H9 (cell line): ENCODE results near the gene BCL6B. TPM values are rescaled to one million over a fixed set of nuclear protein-coding genes. Genes with fewer than 3 reads are reported as not detected.

Experiments used
- DNase-seq: peaks from one replicate; pipeline ENCODE4 v3.0.0-alpha.2; 2017
- H2AFZ ChIP-seq: one replicate; pipeline ENCODE4 v1.6.1; 2013; ENCODE audit warnings: mild to moderate bottlenecking, low read length, control low read depth, moderate library complexity
- H2AK5ac ChIP-seq: 2 replicates; pipeline ENCODE4 v1.6.1; 2013; ENCODE audit warnings: low read length, control low read depth, mixed read lengths; ENCODE audit not compliant: insufficient read length
- H2BK120ac ChIP-seq: one replicate; pipeline ENCODE4 v1.6.1; 2013; ENCODE audit warnings: low read depth, mild to moderate bottlenecking, low read length, control low read depth, inconsistent platforms; ENCODE audit not compliant: poor library complexity, severe bottlenecking
- H2BK12ac ChIP-seq: 2 replicates; pipeline ENCODE4 v1.6.1; 2013; ENCODE audit warnings: low read length, control low read depth, mixed read lengths, low read depth; ENCODE audit not compliant: insufficient read length
- H2BK15ac ChIP-seq: 2 replicates; pipeline ENCODE4 v1.6.1; 2013; ENCODE audit warnings: low read depth, low read length, control low read depth
- H2BK20ac ChIP-seq: one replicate; pipeline ENCODE4 v1.6.1; 2013; ENCODE audit warnings: low read depth, mild to moderate bottlenecking, low read length, control low read depth, inconsistent platforms; ENCODE audit not compliant: poor library complexity, severe bottlenecking
- H2BK5ac ChIP-seq: 2 replicates; pipeline ENCODE4 v1.6.1; 2013; ENCODE audit warnings: low read length, control low read depth, mixed read lengths; ENCODE audit not compliant: insufficient read length
- H3K14ac ChIP-seq: 2 replicates; pipeline ENCODE4 v1.6.1; 2013; ENCODE audit warnings: low read length, control low read depth; ENCODE audit not compliant: insufficient read depth
- H3K18ac ChIP-seq: 2 replicates; pipeline ENCODE4 v1.6.1; 2013; ENCODE audit warnings: low read depth, mild to moderate bottlenecking, mixed read lengths, low read length, control low read depth; ENCODE audit not compliant: insufficient read length
- H3K23ac ChIP-seq: 2 replicates; pipeline ENCODE4 v1.6.1; 2013; ENCODE audit warnings: low read length, control low read depth, mixed read lengths, low read depth; ENCODE audit not compliant: insufficient read length
- H3K23me2 ChIP-seq: 2 replicates; pipeline ENCODE4 v1.6.1; 2013; ENCODE audit warnings: low read depth, mild to moderate bottlenecking, mixed read lengths, low read length, control low read depth; ENCODE audit not compliant: insufficient read length, poor library complexity, severe bottlenecking
- H3K27ac ChIP-seq: 2 replicates; pipeline ENCODE4 v1.5.1; 2013; ENCODE audit warnings: low read length, control low read depth, mixed read lengths, low read depth; ENCODE audit not compliant: insufficient read length
- H3K27me3 ChIP-seq: 2 replicates; pipeline ENCODE4 v1.6.1; 2013; ENCODE audit warnings: low read length, control low read depth, inconsistent platforms; ENCODE audit not compliant: insufficient read depth
- H3K4ac ChIP-seq: 2 replicates; pipeline ENCODE4 v1.6.1; 2013; ENCODE audit warnings: low read depth, mild to moderate bottlenecking, control low read depth, inconsistent platforms, low read length, moderate library complexity
- H3K4me1 ChIP-seq: 2 replicates; pipeline ENCODE4 v1.6.1; 2013; ENCODE audit warnings: low read length, control low read depth, inconsistent platforms; ENCODE audit not compliant: insufficient read depth
- H3K4me2 ChIP-seq: 2 replicates; pipeline ENCODE4 v1.6.1; 2013; ENCODE audit warnings: low read length, control low read depth, mixed read lengths; ENCODE audit not compliant: insufficient read length, insufficient read depth
- H3K56ac ChIP-seq: 2 replicates; pipeline ENCODE4 v1.6.1; 2013; ENCODE audit warnings: low read depth, mild to moderate bottlenecking, mixed read lengths, low read length, control low read depth; ENCODE audit not compliant: insufficient read length
- H3K79me1 ChIP-seq: 2 replicates; pipeline ENCODE4 v1.6.1; 2013; ENCODE audit warnings: low read depth, mild to moderate bottlenecking, moderate library complexity, low read length, control low read depth, inconsistent platforms; ENCODE audit not compliant: insufficient read depth, poor library complexity, severe bottlenecking
- H3K79me2 ChIP-seq: 2 replicates; pipeline ENCODE4 v1.6.1; 2013; ENCODE audit warnings: low read length, control low read depth, inconsistent platforms; ENCODE audit not compliant: insufficient read depth
- H3K9ac ChIP-seq: 2 replicates; pipeline ENCODE4 v1.6.1; 2013; ENCODE audit warnings: low read length, control low read depth, mixed read lengths; ENCODE audit not compliant: insufficient read length; ENCODE audit errors: extremely low read depth
- H3K9me3 ChIP-seq: one replicate; pipeline ENCODE4 v1.6.1; 2013; ENCODE audit warnings: low read depth, low read length, inconsistent platforms; ENCODE audit not compliant: control insufficient read depth
- H3T11ph ChIP-seq: one replicate; pipeline ENCODE4 v1.6.1; 2013; ENCODE audit warnings: mild to moderate bottlenecking, low read length, control low read depth, inconsistent platforms
- H4K20me1 ChIP-seq: one replicate; pipeline ENCODE4 v1.6.1; 2013; ENCODE audit not compliant: control insufficient read depth, insufficient read length, insufficient read depth
- H4K5ac ChIP-seq: 2 replicates; pipeline ENCODE4 v1.6.1; 2013; ENCODE audit warnings: low read depth, mild to moderate bottlenecking, mixed read lengths, low read length, control low read depth; ENCODE audit not compliant: insufficient read length
- H4K8ac ChIP-seq: replicated peaks from 2 replicates; pipeline ENCODE4 v1.6.1; 2013; ENCODE audit warnings: low read length, control low read depth, mixed read lengths, low read depth; ENCODE audit not compliant: insufficient read length
- H4K91ac ChIP-seq: 2 replicates; pipeline ENCODE4 v1.6.1; 2013; ENCODE audit warnings: low read depth, mild to moderate bottlenecking, moderate library complexity, mixed read lengths, low read length, control low read depth; ENCODE audit not compliant: insufficient read length
- H3K27ac Mint-ChIP-seq, 3 experiments: 2 replicates in 2 of 3; 3 replicates in 1 of 3; pipeline ENCODE4 v1.8.0; 2020 to 2021; ENCODE audit warnings: mixed read lengths in 3 of 3, mild to moderate bottlenecking in 1 of 3, moderate library complexity in 1 of 3
- H3K27me3 Mint-ChIP-seq: 2 replicates; pipeline ENCODE4 v1.8.0; 2021; ENCODE audit warnings: low read depth, mild to moderate bottlenecking, moderate library complexity, mixed read lengths
- H3K36me3 Mint-ChIP-seq, 3 experiments: 2 replicates in 2 of 3; 3 replicates in 1 of 3; pipeline ENCODE4 v1.8.0; 2020 to 2021; ENCODE audit warnings: low read depth in 3 of 3, mixed read lengths in 3 of 3; ENCODE audit not compliant: insufficient read depth in 1 of 3
- H3K4me1 Mint-ChIP-seq, 2 experiments: 2 replicates each; pipeline ENCODE4 v1.8.0; 2020; ENCODE audit warnings: mixed read lengths in 2 of 2
- H3K4me3 Mint-ChIP-seq, 2 experiments: 2 replicates in 1 of 2; 3 replicates in 1 of 2; pipeline ENCODE4 v1.8.0; 2020 to 2021; ENCODE audit warnings: mild to moderate bottlenecking in 2 of 2, mixed read lengths in 2 of 2, moderate library complexity in 1 of 2
- H3K9me3 Mint-ChIP-seq, 2 experiments: 2 replicates in 1 of 2; 3 replicates in 1 of 2; pipeline ENCODE4 v1.8.0; 2020; ENCODE audit warnings: mild to moderate bottlenecking in 2 of 2, mixed read lengths in 2 of 2, moderate library complexity in 1 of 2
- WGBS: extraction: QIAGEN DNeasy Blood & Tissue Kit; methylation state at CpG from one replicate; pipeline ENCODE4 v1.1.7; 2013; ENCODE audit warnings: missing lambda C conversion rate, low lambda C conversion rate, mixed read lengths; ENCODE audit not compliant: insufficient read length; ENCODE audit errors: extremely low coverage; 5-methylcytosine and 5-hydroxymethylcytosine counted together
- total RNA-seq: library from RNA; stranded (reverse); gene quantifications from 2 replicates; pipeline ENCODE4 v1.2.1, GENCODE V29; 2021
- TF ChIP-seq, protein P1 (sequence below): fragments of 200-600 bp; sonication (generic); conservative IDR thresholded peaks from 3 replicates; pipeline ENCODE4 v1.8.0; 2021; ENCODE audit warnings: antibody characterized with exemption, mild to moderate bottlenecking

Gene BCL6B
- total RNA-seq, 1 experiment from 2014 or later = 3.3 TPM

DNA sequence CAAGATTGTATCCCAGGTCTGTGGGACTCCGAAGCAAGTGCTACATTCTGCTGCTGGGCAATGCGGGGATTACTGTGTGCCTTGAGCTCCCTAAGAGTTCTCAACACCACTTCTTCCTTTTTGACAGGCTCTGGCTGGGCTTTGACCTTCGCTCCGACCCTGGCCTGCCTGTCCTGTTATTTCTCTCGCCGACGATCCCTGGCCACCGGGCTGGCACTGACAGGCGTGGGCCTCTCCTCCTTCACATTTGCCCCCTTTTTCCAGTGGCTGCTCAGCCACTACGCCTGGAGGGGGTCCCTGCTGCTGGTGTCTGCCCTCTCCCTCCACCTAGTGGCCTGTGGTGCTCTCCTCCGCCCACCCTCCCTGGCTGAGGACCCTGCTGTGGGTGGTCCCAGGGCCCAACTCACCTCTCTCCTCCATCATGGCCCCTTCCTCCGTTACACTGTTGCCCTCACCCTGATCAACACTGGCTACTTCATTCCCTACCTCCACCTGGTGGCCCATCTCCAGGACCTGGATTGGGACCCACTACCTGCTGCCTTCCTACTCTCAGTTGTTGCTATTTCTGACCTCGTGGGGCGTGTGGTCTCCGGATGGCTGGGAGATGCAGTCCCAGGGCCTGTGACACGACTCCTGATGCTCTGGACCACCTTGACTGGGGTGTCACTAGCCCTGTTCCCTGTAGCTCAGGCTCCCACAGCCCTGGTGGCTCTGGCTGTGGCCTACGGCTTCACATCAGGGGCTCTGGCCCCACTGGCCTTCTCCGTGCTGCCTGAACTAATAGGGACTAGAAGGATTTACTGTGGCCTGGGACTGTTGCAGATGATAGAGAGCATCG is 15.4 kb downstream of the BCL6B start:
- Mint-ChIP-seq H3K27ac (peak overlapping the region in 1 of 3 experiments; percentile 44; a peak in 1 of 7 replicates), H3K27me3 (peaks cover 53% of the 10 kb centered on the region), H3K4me1 (peaks cover 26 to 34% of the 10 kb centered on the region in 2 experiments), H3K36me3 (no peaks in the 10 kb centered on the region; a peak in 1 of 7 replicates), H3K4me3 (peak overlapping the region in 1 of 2 experiments; percentile 59; a peak in 3 of 5 replicates), H3K9me3 (no peaks in the 10 kb centered on the region)
- Histone ChIP-seq H3K9ac (no peak overlapping the region), H2BK15ac (no peak overlapping the region), H3K4me1 (no peaks in the 10 kb centered on the region; the same call in 1 of the 2 replicates), H2BK20ac (no peak overlapping the region), H4K20me1 (no peaks in the 10 kb centered on the region), H4K91ac (no peak overlapping the region), H3K18ac (no peak overlapping the region), H3K23me2 (peaks cover 29% of the 10 kb centered on the region), H3K23ac (no peak overlapping the region), H3K56ac (no peak overlapping the region), H3K14ac (no peak overlapping the region), H3K27me3 (no peaks in the 10 kb centered on the region; the same call in 1 of the 2 replicates), H3K4ac (no peak overlapping the region), H3K9me3 (no peaks in the 10 kb centered on the region), H2AFZ (no peak overlapping the region), H2AK5ac (no peak overlapping the region), H3K79me2 (no peaks in the 10 kb centered on the region), H3T11ph (no peak overlapping the region), H2BK12ac (no peak overlapping the region), H3K27ac (no peak overlapping the region), H4K5ac (no peak overlapping the region), H4K8ac (no peak overlapping the region), H3K79me1 (no peaks in the 10 kb centered on the region), H2BK120ac (no peak overlapping the region), H2BK5ac (no peak overlapping the region), H3K4me2 (no peak overlapping the region)
- peak; percentile 55 for DNase-seq
- no CpG with 5 or more reads among the region's 19 CpGs for WGBS
- TF ChIP-seq, protein P1, sequence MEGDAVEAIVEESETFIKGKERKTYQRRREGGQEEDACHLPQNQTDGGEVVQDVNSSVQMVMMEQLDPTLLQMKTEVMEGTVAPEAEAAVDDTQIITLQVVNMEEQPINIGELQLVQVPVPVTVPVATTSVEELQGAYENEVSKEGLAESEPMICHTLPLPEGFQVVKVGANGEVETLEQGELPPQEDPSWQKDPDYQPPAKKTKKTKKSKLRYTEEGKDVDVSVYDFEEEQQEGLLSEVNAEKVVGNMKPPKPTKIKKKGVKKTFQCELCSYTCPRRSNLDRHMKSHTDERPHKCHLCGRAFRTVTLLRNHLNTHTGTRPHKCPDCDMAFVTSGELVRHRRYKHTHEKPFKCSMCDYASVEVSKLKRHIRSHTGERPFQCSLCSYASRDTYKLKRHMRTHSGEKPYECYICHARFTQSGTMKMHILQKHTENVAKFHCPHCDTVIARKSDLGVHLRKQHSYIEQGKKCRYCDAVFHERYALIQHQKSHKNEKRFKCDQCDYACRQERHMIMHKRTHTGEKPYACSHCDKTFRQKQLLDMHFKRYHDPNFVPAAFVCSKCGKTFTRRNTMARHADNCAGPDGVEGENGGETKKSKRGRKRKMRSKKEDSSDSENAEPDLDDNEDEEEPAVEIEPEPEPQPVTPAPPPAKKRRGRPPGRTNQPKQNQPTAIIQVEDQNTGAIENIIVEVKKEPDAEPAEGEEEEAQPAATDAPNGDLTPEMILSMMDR = peak; percentile 33; the same call in 1 of the 3 replicates
